GM19023 (cell line): ENCODE results near the gene MAGI2.

Experiments used
- ATAC-seq: cut with Tn5 transposase; IDR thresholded peaks from one replicate; pipeline ENCODE4 v1.9.1; 2021; ENCODE audit warnings: mild to moderate bottlenecking, moderate library complexity; ENCODE audit not compliant: unreplicated experiment

MAGI2 gene

GRCh38 chr7:78215199-78215598, 1238.3 kb downstream of the MAGI2 start:
- no peak for ATAC-seq

- ATAC-seq: no peak
These were observed 1240.1 kb downstream of the MAGI2 start for GRCh38 chr7:78213402-78213801.

- ATAC-seq: no peak
These were observed 1240.9 kb downstream of the MAGI2 start for GRCh38 chr7:78212476-78213060.

- no peak for ATAC-seq
These were observed 1246.2 kb downstream of the MAGI2 start for GRCh38 chr7:78207269-78207668.

GRCh38 chr7:78206769-78207168, 1246.7 kb downstream of the MAGI2 start:
- no peak for ATAC-seq

GRCh38 chr7:78203042-78203720, 1250.3 kb downstream of the MAGI2 start:
- no peak for ATAC-seq

- ATAC-seq: no peak
These were observed 1254.7 kb downstream of the MAGI2 start for GRCh38 chr7:78198756-78199155.

- no peak for ATAC-seq
These were observed 1256.0 kb downstream of the MAGI2 start for GRCh38 chr7:78197447-78197846.

GRCh38 chr7:78195281-78195680, 1258.2 kb downstream of the MAGI2 start:
- no peak for ATAC-seq

GRCh38 chr7:78194611-78195010, 1258.9 kb downstream of the MAGI2 start:
- ATAC-seq: no peak

GRCh38 chr7:78191475-78192079, 1261.9 kb downstream of the MAGI2 start:
- no peak for ATAC-seq

GRCh38 chr7:78189762-78190161, 1263.7 kb downstream of the MAGI2 start:
- no peak for ATAC-seq

GRCh38 chr7:78185149-78185745, 1268.2 kb downstream of the MAGI2 start:
- ATAC-seq: no peak

GRCh38 chr7:78184299-78184698, 1269.2 kb downstream of the MAGI2 start:
- no peak for ATAC-seq

- ATAC-seq: no peak
These were observed 1273.5 kb downstream of the MAGI2 start for GRCh38 chr7:78179827-78180477.

GRCh38 chr7:78179211-78179610, 1274.3 kb downstream of the MAGI2 start:
- ATAC-seq: no peak

- no peak for ATAC-seq
These were observed 1275.1 kb downstream of the MAGI2 start for GRCh38 chr7:78178319-78178718.

- no peak for ATAC-seq
These were observed 1277.3 kb downstream of the MAGI2 start for GRCh38 chr7:78176171-78176570.

GRCh38 chr7:78175330-78176100, 1278.0 kb downstream of the MAGI2 start:
- ATAC-seq: no peak

- no peak for ATAC-seq
These were observed 1279.8 kb downstream of the MAGI2 start for GRCh38 chr7:78173666-78174065.
